Activated naive CD4-positive, alpha-beta T cell treated with anti-CD3 and anti-CD28 coated beads, Interleukin-2, amount 50 U/mL, for 24 hours (primary cell): ENCODE measurements around the gene CLEC4A.
"Not testable (repeated sequence)": the region's sequence is repeated elsewhere in the genome, so short reads cannot be mapped to it uniquely, and the experiment has no call there.

ENCODE experiments used
- H3K27ac Mint-ChIP-seq: one replicate; pipeline ENCODE4 v1.8.0; 2021; ENCODE audit warnings: mild to moderate bottlenecking, mixed read lengths
- H3K27me3 Mint-ChIP-seq: one replicate; pipeline ENCODE4 v1.8.0; 2021; ENCODE audit warnings: mixed read lengths
- H3K36me3 Mint-ChIP-seq: one replicate; pipeline ENCODE4 v1.8.0; 2021; ENCODE audit warnings: mixed read lengths
- H3K4me1 Mint-ChIP-seq: one replicate; pipeline ENCODE4 v1.8.0; 2021; ENCODE audit warnings: mixed read lengths
- H3K4me3 Mint-ChIP-seq: one replicate; pipeline ENCODE4 v1.8.0; 2021; ENCODE audit warnings: mild to moderate bottlenecking, mixed read lengths
- H3K9me3 Mint-ChIP-seq: one replicate; pipeline ENCODE4 v1.8.0; 2021; ENCODE audit warnings: mixed read lengths

Gene CLEC4A

GRCh38 chr12:8099235-8099634 is 24.2 kb upstream of the CLEC4A start:
- Mint-ChIP-seq H3K4me3 (no peak overlapping the region), H3K36me3 (peaks cover 28% of the 10 kb centered on the region), H3K27me3 (no peaks in the 10 kb centered on the region), H3K4me1 (peaks cover 4% of the 10 kb centered on the region), H3K9me3 (no peaks in the 10 kb centered on the region), H3K27ac (no peak overlapping the region)

GRCh38 chr12:8108808-8109398 is 14.5 kb upstream of the CLEC4A start:
- Mint-ChIP-seq H3K9me3 (no peaks in the 10 kb centered on the region), H3K4me1 (peaks cover 6% of the 10 kb centered on the region), H3K27me3 (no peaks in the 10 kb centered on the region), H3K27ac (peak overlapping the region; percentile 52), H3K4me3 (no peak overlapping the region), H3K36me3 (peaks cover 20% of the 10 kb centered on the region)

- not testable (repeated sequence) for H3K27me3 Mint-ChIP-seq, H3K9me3 Mint-ChIP-seq, H3K27ac Mint-ChIP-seq, H3K4me1 Mint-ChIP-seq, H3K4me3 Mint-ChIP-seq
- peaks cover 12% of the 10 kb centered on the region for H3K36me3 Mint-ChIP-seq
Measured at GRCh38 chr12:8113117-8113516, 10.3 kb upstream of the CLEC4A start.

- Mint-ChIP-seq H3K4me3 (no peak overlapping the region), H3K27me3 (no peaks in the 10 kb centered on the region), H3K27ac (no peak overlapping the region), H3K36me3 (peaks cover 11% of the 10 kb centered on the region), H3K9me3 (no peaks in the 10 kb centered on the region), H3K4me1 (peaks cover 5% of the 10 kb centered on the region)
Measured at GRCh38 chr12:8120072-8120713, 3.2 kb upstream of the CLEC4A start.

- H3K4me3 Mint-ChIP-seq, result no peak overlapping the region
- H3K4me1 Mint-ChIP-seq, result peaks cover 23% of the 10 kb centered on the region
- H3K27ac Mint-ChIP-seq, result peak overlapping the region; percentile 43
- H3K9me3 Mint-ChIP-seq, result no peaks in the 10 kb centered on the region
- H3K27me3 Mint-ChIP-seq, result no peaks in the 10 kb centered on the region
- peaks cover 3% of the 10 kb centered on the region for H3K36me3 Mint-ChIP-seq
Measured at GRCh38 chr12:8127138-8127537, 3.7 kb downstream of the CLEC4A start.

GRCh38 chr12:8133636-8134397 is 10.4 kb downstream of the CLEC4A start:
- Mint-ChIP-seq H3K4me3 (peak overlapping the region; percentile 42), H3K36me3 (peaks cover 11% of the 10 kb centered on the region)
- not testable (repeated sequence) for H3K27ac Mint-ChIP-seq, H3K9me3 Mint-ChIP-seq, H3K27me3 Mint-ChIP-seq, H3K4me1 Mint-ChIP-seq

GRCh38 chr12:8134398-8134930 is 11.0 kb downstream of the CLEC4A start:
- H3K4me3 Mint-ChIP-seq, H3K27me3 Mint-ChIP-seq, H3K4me1 Mint-ChIP-seq, H3K9me3 Mint-ChIP-seq, H3K27ac Mint-ChIP-seq: not testable (repeated sequence)
- peaks cover 13% of the 10 kb centered on the region for H3K36me3 Mint-ChIP-seq

GRCh38 chr12:8141647-8142046 is 18.2 kb downstream of the CLEC4A start:
- H3K36me3 Mint-ChIP-seq, result peaks cover 28% of the 10 kb centered on the region
- H3K9me3 Mint-ChIP-seq, H3K4me1 Mint-ChIP-seq, H3K27me3 Mint-ChIP-seq, H3K4me3 Mint-ChIP-seq, H3K27ac Mint-ChIP-seq: not testable (repeated sequence)

- H3K36me3 Mint-ChIP-seq, result peaks cover 26% of the 10 kb centered on the region
- H3K27me3 Mint-ChIP-seq, result no peaks in the 10 kb centered on the region
- H3K4me1 Mint-ChIP-seq, result no peaks in the 10 kb centered on the region
- no peak overlapping the region for H3K27ac Mint-ChIP-seq
- no peak overlapping the region for H3K4me3 Mint-ChIP-seq
- no peaks in the 10 kb centered on the region for H3K9me3 Mint-ChIP-seq
Measured at GRCh38 chr12:8143261-8143660, 19.8 kb downstream of the CLEC4A start.

- no peak overlapping the region for H3K27ac Mint-ChIP-seq
- H3K9me3 Mint-ChIP-seq, result no peaks in the 10 kb centered on the region
- no peaks in the 10 kb centered on the region for H3K4me1 Mint-ChIP-seq
- peaks cover 14% of the 10 kb centered on the region for H3K36me3 Mint-ChIP-seq
- H3K27me3 Mint-ChIP-seq, result no peaks in the 10 kb centered on the region
- no peak overlapping the region for H3K4me3 Mint-ChIP-seq
Measured at GRCh38 chr12:8145754-8146441, 22.5 kb downstream of the CLEC4A start.

GRCh38 chr12:8146442-8146771 is 23.0 kb downstream of the CLEC4A start:
- H3K27me3 Mint-ChIP-seq, result no peaks in the 10 kb centered on the region
- H3K27ac Mint-ChIP-seq, result no peak overlapping the region
- no peaks in the 10 kb centered on the region for H3K4me1 Mint-ChIP-seq
- peaks cover 12% of the 10 kb centered on the region for H3K36me3 Mint-ChIP-seq
- H3K4me3 Mint-ChIP-seq, result no peak overlapping the region
- no peaks in the 10 kb centered on the region for H3K9me3 Mint-ChIP-seq

GRCh38 chr12:8154526-8154925 is 31.1 kb downstream of the CLEC4A start:
- H3K36me3 Mint-ChIP-seq, result no peaks in the 10 kb centered on the region
- peaks cover 45% of the 10 kb centered on the region for H3K4me1 Mint-ChIP-seq
- H3K27me3 Mint-ChIP-seq, result no peaks in the 10 kb centered on the region
- peak overlapping the region; percentile 1 for H3K27ac Mint-ChIP-seq
- no peaks in the 10 kb centered on the region for H3K9me3 Mint-ChIP-seq
- H3K4me3 Mint-ChIP-seq, result peak overlapping the region; percentile 1

- Mint-ChIP-seq H3K9me3 (no peaks in the 10 kb centered on the region), H3K4me3 (no peak overlapping the region), H3K4me1 (peaks cover 45% of the 10 kb centered on the region)
Measured at GRCh38 chr12:8156416-8156815, 33.0 kb downstream of the CLEC4A start.

GRCh38 chr12:8156845-8157244 is 33.4 kb downstream of the CLEC4A start, which contains the start of gene ZNF705A:
Gene ZNF705A (plus strand): TSS chr12:8157015. CDS start chr12:8172626, 15,611 bp downstream.
- H3K27me3 Mint-ChIP-seq, result no peaks in the 10 kb centered on the region

More at GRCh38 chr12:8156416-8156815, 33.0 kb downstream of the CLEC4A start:
- H3K27ac Mint-ChIP-seq, result no peak overlapping the region
- no peaks in the 10 kb centered on the region for H3K27me3 Mint-ChIP-seq
- no peaks in the 10 kb centered on the region for H3K36me3 Mint-ChIP-seq

GRCh38 chr12:8157484-8158198 is 34.2 kb downstream of the CLEC4A start:
- Mint-ChIP-seq H3K4me3 (no peak overlapping the region), H3K9me3 (no peaks in the 10 kb centered on the region), H3K27me3 (no peaks in the 10 kb centered on the region), H3K36me3 (no peaks in the 10 kb centered on the region), H3K4me1 (peaks cover 42% of the 10 kb centered on the region), H3K27ac (no peak overlapping the region)

More at GRCh38 chr12:8156845-8157244, 33.4 kb downstream of the CLEC4A start, which contains the start of gene ZNF705A:
- H3K36me3 Mint-ChIP-seq, result no peaks in the 10 kb centered on the region
- H3K9me3 Mint-ChIP-seq, result no peaks in the 10 kb centered on the region
- no peak within 1 kb of the TSS for H3K4me3 Mint-ChIP-seq
- H3K27ac Mint-ChIP-seq, result no peak within 1 kb of the TSS
- peaks cover 45% of the 10 kb centered on the region for H3K4me1 Mint-ChIP-seq
